K562 (cell line): ENCODE measurements around the gene ITSN1. TPM values are rescaled to one million over a fixed set of nuclear protein-coding genes. Genes with fewer than 3 reads are reported as not detected.

Source experiments
- E2F6 ChIP-seq, 2 experiments: IDR thresholded peaks; 2 replicates each; pipeline ENCODE4 v1.6.1; 2011; ENCODE audit warnings: borderline replicate concordance in 1 of 2, control low read depth in 1 of 2, low read depth in 1 of 2, low read length in 1 of 2, mild to moderate bottlenecking in 1 of 2, mixed read lengths in 1 of 2, moderate library complexity in 1 of 2; ENCODE audit not compliant: insufficient read depth in 1 of 2, insufficient read length in 1 of 2, poor library complexity in 1 of 2, severe bottlenecking in 1 of 2; ENCODE audit errors: extremely low read depth in 1 of 2
- HMGXB4 ChIP-seq: sonication (generic); formaldehyde crosslinking; IDR thresholded peaks from 2 replicates; pipeline ENCODE4 v1.8.1; 2023; ENCODE audit warnings: mild to moderate bottlenecking, missing genetic modification reagents
- L3MBTL2 ChIP-seq: fragments of 450-650 bp; IDR thresholded peaks from 2 replicates; pipeline ENCODE4 v1.6.1; 2016; ENCODE audit warnings: mild to moderate bottlenecking, moderate library complexity
- LARP7 ChIP-seq: fragments of 450-650 bp; IDR thresholded peaks from 2 replicates; pipeline ENCODE4 v1.6.1; 2016
- MAFK ChIP-seq: IDR thresholded peaks from 2 replicates; pipeline ENCODE4 v1.6.1; 2011; ENCODE audit warnings: low read length, improper control_type of control experiment
- MXI1 ChIP-seq: IDR thresholded peaks from 2 replicates; pipeline ENCODE4 v1.6.1; 2011; ENCODE audit warnings: low read depth, mild to moderate bottlenecking, improper control_type of control experiment, low read length
- NBN ChIP-seq: fragments of 450-650 bp; IDR thresholded peaks from 2 replicates; pipeline ENCODE4 v1.6.1; 2016; ENCODE audit warnings: low read depth, mild to moderate bottlenecking
- POLR2A ChIP-seq: fragments of 450-650 bp; conservative IDR thresholded peaks from 2 replicates; pipeline ENCODE4 v1.6.1; 2016
- SAP30 ChIP-seq: fragments of 200-600 bp; sonication (generic); IDR thresholded peaks from 2 replicates; pipeline ENCODE4 v1.6.1; 2012; ENCODE audit warnings: borderline replicate concordance, low read depth, mild to moderate bottlenecking, moderate library complexity, low read length, control low read depth, inconsistent platforms; ENCODE audit not compliant: insufficient read depth, poor library complexity, severe bottlenecking
- SMARCE1 ChIP-seq: fragments of 450-650 bp; IDR thresholded peaks from 2 replicates; pipeline ENCODE4 v1.7.1; 2016; ENCODE audit warnings: mild to moderate bottlenecking
- TAF1 ChIP-seq: IDR thresholded peaks from 2 replicates; pipeline ENCODE4 v1.6.1; 2011; ENCODE audit warnings: mild to moderate bottlenecking, low read length, moderate library complexity; ENCODE audit not compliant: insufficient read depth, control insufficient read depth, severe bottlenecking; ENCODE audit errors: extremely low read depth
- VEZF1 ChIP-seq: fragments of 200-800 bp; sonication (Bioruptor generic); IDR thresholded peaks from 2 replicates; pipeline ENCODE4 v1.6.1; 2017; ENCODE audit warnings: missing genetic modification characterization, missing compliant biosample characterization
- ZBTB49 ChIP-seq: sonication (generic); formaldehyde crosslinking; IDR thresholded peaks from 2 replicates; pipeline ENCODE4 v1.8.0; 2022; ENCODE audit warnings: missing genetic modification reagents, mild to moderate bottlenecking, borderline replicate concordance
- ZNF668 ChIP-seq: fragments of 250-450 bp; sonication (Bioruptor Pico); IDR thresholded peaks from 2 replicates; pipeline ENCODE4 v1.8.0; 2022; ENCODE audit warnings: mild to moderate bottlenecking, inconsistent platforms
- ZNF780A ChIP-seq: fragments of 250-450 bp; sonication (Bioruptor Pico); IDR thresholded peaks from 2 replicates; pipeline ENCODE4 v1.5.0; 2021; ENCODE audit warnings: mild to moderate bottlenecking
- polyA plus RNA-seq, 8 experiments: library from polyadenylated mRNA; depleted of rRNA in 4 of 8; stranded (reverse) in 5 of 8; unstranded in 3 of 8; fragments of >200 nt; fragmentation: Nextera tagmentation in 2 of 8; fragmentation: Illumina TruSeq in 1 of 8; extraction: Ambion mirVana in 2 of 8; extraction: Trizol in 1 of 8; gene quantifications; 2 replicates each; pipeline versions ENCODE4 v1.2.1 to v1.2.3, GENCODE V29; 2011 to 2014; ENCODE audit warnings: inconsistent platforms in 1 of 8, missing spikeins in 1 of 8
- total RNA-seq, 7 experiments: library from RNA; depleted of rRNA in 6 of 7; stranded (reverse); fragments of >200 nt in 6 of 7; fragmentation: Illumina TruSeq in 2 of 7; extraction: Trizol in 2 of 7; gene quantifications; 2 replicates each; pipeline versions ENCODE4 v1.2.1 to v1.2.3, GENCODE V29; 2011 to 2021; ENCODE audit warnings: low replicate concordance in 1 of 7
- TF ChIP-seq, protein P1 (sequence below): fragments of 450-650 bp; formaldehyde crosslinking; conservative IDR thresholded peaks from 2 replicates; pipeline ENCODE4 v1.4.0; 2022; ENCODE audit warnings: mild to moderate bottlenecking, missing genetic modification characterization
- TF ChIP-seq, protein P2 (sequence below): fragments of 450-650 bp; IDR thresholded peaks from 2 replicates; pipeline ENCODE4 v1.7.1; 2018; ENCODE audit warnings: mild to moderate bottlenecking, low read depth; ENCODE audit not compliant: partially characterized antibody

ITSN1 gene
- total and polyA plus RNA-seq, 9 of the 15 experiments (the other 6 are each of a cell fraction or from before 2014, with no cell fraction given), result 1.1 to 12.6 (median 4.8) TPM

DNA sequence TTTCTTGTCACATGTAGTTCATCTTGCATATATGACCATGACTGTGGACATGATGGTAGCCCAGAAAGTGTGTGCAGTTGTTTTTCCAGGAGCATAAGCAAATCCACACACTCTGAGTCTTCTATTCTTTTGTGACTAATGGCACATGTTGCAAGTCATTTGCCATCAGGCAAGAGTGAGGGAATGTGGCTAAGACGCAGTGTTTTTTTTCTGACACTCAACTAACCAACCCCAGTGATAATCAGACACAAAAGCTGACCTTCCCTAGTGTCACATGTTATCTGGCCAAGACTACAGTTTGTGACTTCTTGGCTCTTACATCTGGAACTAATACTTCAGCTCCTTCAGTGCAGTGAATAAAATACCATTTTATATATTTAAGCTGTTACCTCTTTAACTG, 108.8 kb downstream of the ITSN1 start (continued):
- peak; percentile 57; the same call in 1 of the 2 replicates for TF ChIP-seq NBN
- TF ChIP-seq ZNF780A (CRISPR knock-in tag), result no peak
- TF ChIP-seq ZBTB49, result no peak
- TF ChIP-seq, protein P1, sequence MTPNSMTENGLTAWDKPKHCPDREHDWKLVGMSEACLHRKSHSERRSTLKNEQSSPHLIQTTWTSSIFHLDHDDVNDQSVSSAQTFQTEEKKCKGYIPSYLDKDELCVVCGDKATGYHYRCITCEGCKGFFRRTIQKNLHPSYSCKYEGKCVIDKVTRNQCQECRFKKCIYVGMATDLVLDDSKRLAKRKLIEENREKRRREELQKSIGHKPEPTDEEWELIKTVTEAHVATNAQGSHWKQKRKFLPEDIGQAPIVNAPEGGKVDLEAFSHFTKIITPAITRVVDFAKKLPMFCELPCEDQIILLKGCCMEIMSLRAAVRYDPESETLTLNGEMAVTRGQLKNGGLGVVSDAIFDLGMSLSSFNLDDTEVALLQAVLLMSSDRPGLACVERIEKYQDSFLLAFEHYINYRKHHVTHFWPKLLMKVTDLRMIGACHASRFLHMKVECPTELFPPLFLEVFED (CRISPR knock-in tag), result no peak
- TF ChIP-seq POLR2A, result no peak
- TF ChIP-seq SMARCE1, result peak; percentile 27; the same call in 1 of the 2 replicates
- peak; percentile 31; the same call in 1 of the 2 replicates for TF ChIP-seq VEZF1 (CRISPR knock-in tag)
- TF ChIP-seq, protein P2, sequence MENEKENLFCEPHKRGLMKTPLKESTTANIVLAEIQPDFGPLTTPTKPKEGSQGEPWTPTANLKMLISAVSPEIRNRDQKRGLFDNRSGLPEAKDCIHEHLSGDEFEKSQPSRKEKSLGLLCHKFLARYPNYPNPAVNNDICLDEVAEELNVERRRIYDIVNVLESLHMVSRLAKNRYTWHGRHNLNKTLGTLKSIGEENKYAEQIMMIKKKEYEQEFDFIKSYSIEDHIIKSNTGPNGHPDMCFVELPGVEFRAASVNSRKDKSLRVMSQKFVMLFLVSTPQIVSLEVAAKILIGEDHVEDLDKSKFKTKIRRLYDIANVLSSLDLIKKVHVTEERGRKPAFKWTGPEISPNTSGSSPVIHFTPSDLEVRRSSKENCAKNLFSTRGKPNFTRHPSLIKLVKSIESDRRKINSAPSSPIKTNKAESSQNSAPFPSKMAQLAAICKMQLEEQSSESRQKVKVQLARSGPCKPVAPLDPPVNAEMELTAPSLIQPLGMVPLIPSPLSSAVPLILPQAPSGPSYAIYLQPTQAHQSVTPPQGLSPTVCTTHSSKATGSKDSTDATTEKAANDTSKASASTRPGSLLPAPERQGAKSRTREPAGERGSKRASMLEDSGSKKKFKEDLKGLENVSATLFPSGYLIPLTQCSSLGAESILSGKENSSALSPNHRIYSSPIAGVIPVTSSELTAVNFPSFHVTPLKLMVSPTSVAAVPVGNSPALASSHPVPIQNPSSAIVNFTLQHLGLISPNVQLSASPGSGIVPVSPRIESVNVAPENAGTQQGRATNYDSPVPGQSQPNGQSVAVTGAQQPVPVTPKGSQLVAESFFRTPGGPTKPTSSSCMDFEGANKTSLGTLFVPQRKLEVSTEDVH, result no peak
- no peak for TF ChIP-seq ZNF668 (CRISPR knock-in tag)
- peak in 1 of 2 experiments; percentile 20 for TF ChIP-seq E2F6 (IDR thresholded peaks at IDR 0.05; ENCODE audit: borderline replicate concordance in 1 of 2, extremely low read depth in 1 of 2, insufficient read depth in 1 of 2, insufficient read length in 1 of 2, low read depth in 1 of 2, low read length in 1 of 2, poor library complexity in 1 of 2, severe bottlenecking in 1 of 2)
- TF ChIP-seq HMGXB4 (CRISPR knock-in tag), result no peak
- TF ChIP-seq L3MBTL2, result peak; percentile 88
- no peak for TF ChIP-seq MXI1
- no peak for TF ChIP-seq LARP7
- TF ChIP-seq TAF1, result no peak
- TF ChIP-seq SAP30, result no peak
- TF ChIP-seq MAFK, result 0 out of 2 replicates have a peak, but pooled peaks have one; percentile 28
